Measurements from ENCODE around the gene TEP1. TPM values are rescaled to one million over a fixed set of nuclear protein-coding genes. Genes with fewer than 3 reads are reported as not detected.
"Not testable (repeated sequence)": the region's sequence is repeated elsewhere in the genome, so short reads cannot be mapped to it uniquely, and the experiment has no call there.

The TEP1 gene
- total RNA-seq, 1 experiment from 2014 or later = 15.8 TPM

GRCh38 chr14:20454516-20455354, 41.4 kb upstream of the TEP1 start, which contains the start of the genes APEX1 and OSGEP:
TSS of gene APEX1 (plus strand) at chr14:20455226. CDS start at chr14:20455646, 420 bp downstream.
TSS of gene OSGEP (minus strand) at chr14:20454812. CDS start at chr14:20454683, 129 bp downstream.
- Mint-ChIP-seq H3K4me3 (no peak within 1 kb of the TSS; a peak in 1 of 5 replicates), H3K36me3 (ENCODE audit: insufficient read depth in 1 of 3, low read depth in 3 of 3) (peaks cover 21 to 44% (median 25%) of the 10 kb centered on the region in 3 experiments), H3K27me3 (ENCODE audit: low read depth) (no peaks in the 10 kb centered on the region), H3K27ac (no peak within 1 kb of the TSS), H3K4me1 (peaks cover 4 to 10% of the 10 kb centered on the region in 2 experiments), H3K9me3 (no peaks in the 10 kb centered on the region; a peak in 1 of 5 replicates)
- Histone ChIP-seq H4K8ac (replicated peaks; ENCODE audit: insufficient read length, low read depth, low read length) (no peak within 1 kb of the TSS), H3K56ac (ENCODE audit: insufficient read length, low read depth, low read length) (peak within 1 kb of the TSS; percentile 63), H3K4me2 (ENCODE audit: insufficient read depth, insufficient read length, low read length) (peak within 1 kb of the TSS; percentile 70), H3K9ac (ENCODE audit: extremely low read depth, insufficient read length, low read length) (peak within 1 kb of the TSS; percentile 97), H4K20me1 (ENCODE audit: control insufficient read depth, insufficient read depth, insufficient read length) (no peaks in the 10 kb centered on the region), H3K4me1 (ENCODE audit: insufficient read depth, low read length) (no peaks in the 10 kb centered on the region), H3T11ph (ENCODE audit: low read length) (peak within 1 kb of the TSS; percentile 3), H2BK20ac (ENCODE audit: low read depth, low read length, poor library complexity, severe bottlenecking) (no peak within 1 kb of the TSS), H2BK12ac (ENCODE audit: insufficient read length, low read depth, low read length) (no peak within 1 kb of the TSS), H3K14ac (ENCODE audit: insufficient read depth, low read length) (peak within 1 kb of the TSS; percentile 92), H3K23ac (ENCODE audit: insufficient read length, low read depth, low read length) (no peak within 1 kb of the TSS), H2AFZ (ENCODE audit: low read length) (no peak within 1 kb of the TSS), H2BK15ac (ENCODE audit: low read depth, low read length) (no peak within 1 kb of the TSS), H2BK120ac (ENCODE audit: low read depth, low read length, poor library complexity, severe bottlenecking) (no peak within 1 kb of the TSS), H3K4ac (ENCODE audit: low read depth, low read length) (peak within 1 kb of the TSS; percentile 20; the same call in 1 of the 2 replicates), H3K9me3 (ENCODE audit: control insufficient read depth, low read depth, low read length) (no peaks in the 10 kb centered on the region), H3K23me2 (ENCODE audit: insufficient read length, low read depth, low read length, poor library complexity, severe bottlenecking) (peaks cover 6% of the 10 kb centered on the region), H3K27me3 (ENCODE audit: insufficient read depth, low read length) (no peaks in the 10 kb centered on the region), H2BK5ac (ENCODE audit: insufficient read length, low read length) (peak within 1 kb of the TSS; percentile 67), H3K79me2 (ENCODE audit: insufficient read depth, low read length) (peaks cover 8% of the 10 kb centered on the region; the same call in 1 of the 2 replicates), H4K5ac (ENCODE audit: insufficient read length, low read depth, low read length) (peak within 1 kb of the TSS; percentile 80), H3K79me1 (ENCODE audit: insufficient read depth, low read depth, low read length, poor library complexity, severe bottlenecking) (no peaks in the 10 kb centered on the region), H2AK5ac (ENCODE audit: insufficient read length, low read length) (no peak within 1 kb of the TSS), H4K91ac (ENCODE audit: insufficient read length, low read depth, low read length) (no peak within 1 kb of the TSS), H3K27ac (ENCODE audit: insufficient read length, low read depth, low read length) (peak within 1 kb of the TSS; percentile 88), H3K18ac (ENCODE audit: insufficient read length, low read depth, low read length) (peak within 1 kb of the TSS; percentile 91)
- TF ChIP-seq, protein P1, sequence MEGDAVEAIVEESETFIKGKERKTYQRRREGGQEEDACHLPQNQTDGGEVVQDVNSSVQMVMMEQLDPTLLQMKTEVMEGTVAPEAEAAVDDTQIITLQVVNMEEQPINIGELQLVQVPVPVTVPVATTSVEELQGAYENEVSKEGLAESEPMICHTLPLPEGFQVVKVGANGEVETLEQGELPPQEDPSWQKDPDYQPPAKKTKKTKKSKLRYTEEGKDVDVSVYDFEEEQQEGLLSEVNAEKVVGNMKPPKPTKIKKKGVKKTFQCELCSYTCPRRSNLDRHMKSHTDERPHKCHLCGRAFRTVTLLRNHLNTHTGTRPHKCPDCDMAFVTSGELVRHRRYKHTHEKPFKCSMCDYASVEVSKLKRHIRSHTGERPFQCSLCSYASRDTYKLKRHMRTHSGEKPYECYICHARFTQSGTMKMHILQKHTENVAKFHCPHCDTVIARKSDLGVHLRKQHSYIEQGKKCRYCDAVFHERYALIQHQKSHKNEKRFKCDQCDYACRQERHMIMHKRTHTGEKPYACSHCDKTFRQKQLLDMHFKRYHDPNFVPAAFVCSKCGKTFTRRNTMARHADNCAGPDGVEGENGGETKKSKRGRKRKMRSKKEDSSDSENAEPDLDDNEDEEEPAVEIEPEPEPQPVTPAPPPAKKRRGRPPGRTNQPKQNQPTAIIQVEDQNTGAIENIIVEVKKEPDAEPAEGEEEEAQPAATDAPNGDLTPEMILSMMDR (conservative IDR thresholded peaks at IDR 0.05) = no peak
- DNase-seq = peak; percentile 98
- WGBS (ENCODE audit: extremely low coverage, insufficient read length, low lambda C conversion rate) = no CpG with 5 or more reads among the region's 56 CpGs

DNA sequence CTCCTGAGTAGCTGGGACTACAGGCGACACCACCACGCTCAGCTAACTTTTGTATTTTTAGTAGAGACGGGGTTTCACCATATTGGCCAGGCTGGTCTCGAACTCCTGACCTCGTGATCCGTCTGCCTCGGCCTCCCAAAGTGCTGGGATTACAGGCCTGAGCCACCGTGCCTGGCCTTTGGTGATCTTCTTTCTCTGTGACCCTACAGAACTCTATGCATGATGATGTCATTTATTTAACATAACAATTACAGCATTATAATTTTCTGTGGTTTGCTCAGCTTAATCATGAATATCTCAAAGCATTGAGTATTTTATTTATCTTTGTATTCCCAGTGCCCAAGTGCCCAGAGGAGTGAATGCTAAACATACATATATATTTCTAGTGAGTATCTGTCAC, 39.5 kb upstream of the TEP1 start:
- not testable (repeated sequence) for H3K27ac ChIP-seq (ENCODE audit: insufficient read length, low read depth, low read length); H3K56ac ChIP-seq (ENCODE audit: insufficient read length, low read depth, low read length); H3K27ac Mint-ChIP-seq; H3K4me1 Mint-ChIP-seq; H3K79me2 ChIP-seq (ENCODE audit: insufficient read depth, low read length); H3K4me2 ChIP-seq (ENCODE audit: insufficient read depth, insufficient read length, low read length); H4K8ac ChIP-seq (replicated peaks; ENCODE audit: insufficient read length, low read depth, low read length); H3K9me3 ChIP-seq (ENCODE audit: control insufficient read depth, low read depth, low read length); DNase-seq; H2BK5ac ChIP-seq (ENCODE audit: insufficient read length, low read length); H2BK120ac ChIP-seq (ENCODE audit: low read depth, low read length, poor library complexity, severe bottlenecking); H3K4ac ChIP-seq (ENCODE audit: low read depth, low read length); H4K20me1 ChIP-seq (ENCODE audit: control insufficient read depth, insufficient read depth, insufficient read length); H3K27me3 Mint-ChIP-seq (ENCODE audit: low read depth); H3K18ac ChIP-seq (ENCODE audit: insufficient read length, low read depth, low read length); H3K27me3 ChIP-seq (ENCODE audit: insufficient read depth, low read length); H2AK5ac ChIP-seq (ENCODE audit: insufficient read length, low read length); H2BK15ac ChIP-seq (ENCODE audit: low read depth, low read length); H3K9me3 Mint-ChIP-seq; H3K14ac ChIP-seq (ENCODE audit: insufficient read depth, low read length); H3T11ph ChIP-seq (ENCODE audit: low read length); H3K79me1 ChIP-seq (ENCODE audit: insufficient read depth, low read depth, low read length, poor library complexity, severe bottlenecking); H3K23ac ChIP-seq (ENCODE audit: insufficient read length, low read depth, low read length); H4K91ac ChIP-seq (ENCODE audit: insufficient read length, low read depth, low read length); H4K5ac ChIP-seq (ENCODE audit: insufficient read length, low read depth, low read length); H2BK20ac ChIP-seq (ENCODE audit: low read depth, low read length, poor library complexity, severe bottlenecking); H2BK12ac ChIP-seq (ENCODE audit: insufficient read length, low read depth, low read length); H3K23me2 ChIP-seq (ENCODE audit: insufficient read length, low read depth, low read length, poor library complexity, severe bottlenecking); H3K9ac ChIP-seq (ENCODE audit: extremely low read depth, insufficient read length, low read length); H3K4me1 ChIP-seq (ENCODE audit: insufficient read depth, low read length); H2AFZ ChIP-seq (ENCODE audit: low read length)
- Mint-ChIP-seq H3K4me3 (peak overlapping the region; percentile 43 to 66; a peak in 4 of 5 replicates), H3K36me3 (ENCODE audit: insufficient read depth in 1 of 3, low read depth in 3 of 3) (peaks cover 21 to 47% (median 31%) of the 10 kb centered on the region in 3 experiments)
- WGBS (ENCODE audit: extremely low coverage, insufficient read length, low lambda C conversion rate) = no CpG with 5 or more reads among the region's 8 CpGs
